Astrocyte of the cerebellum (primary cell): ENCODE data around the gene MGME1.

Source experiments
- DNase-seq: peaks from one replicate; pipeline ENCODE4 v3.0.0-alpha.2; 2011; ENCODE audit warnings: low read depth
- H3K4me3 ChIP-seq: 2 replicates; pipeline ENCODE4 v1.5.1; 2011; ENCODE audit warnings: mild to moderate bottlenecking, low read depth, low read length, moderate library complexity
- CTCF ChIP-seq: IDR thresholded peaks from 2 replicates; pipeline ENCODE4 v1.5.1; 2012; ENCODE audit warnings: low read length, low read depth, moderate library complexity, mild to moderate bottlenecking; ENCODE audit errors: missing control alignments
- in situ Hi-C: cut with HindIII; loops from 2 replicates; pipeline ENCODE4 v1.10.0; 2017; ENCODE audit warnings: low sequenced_read_pairs

The MGME1 gene

GRCh38 chr20:17935186-17935585 lies 33.6 kb upstream of the MGME1 start:
- in situ Hi-C loops = no loop called here
- TF ChIP-seq CTCF = no peak
- H3K4me3 ChIP-seq = no peak overlapping the region
- DNase-seq = no peak

DNA sequence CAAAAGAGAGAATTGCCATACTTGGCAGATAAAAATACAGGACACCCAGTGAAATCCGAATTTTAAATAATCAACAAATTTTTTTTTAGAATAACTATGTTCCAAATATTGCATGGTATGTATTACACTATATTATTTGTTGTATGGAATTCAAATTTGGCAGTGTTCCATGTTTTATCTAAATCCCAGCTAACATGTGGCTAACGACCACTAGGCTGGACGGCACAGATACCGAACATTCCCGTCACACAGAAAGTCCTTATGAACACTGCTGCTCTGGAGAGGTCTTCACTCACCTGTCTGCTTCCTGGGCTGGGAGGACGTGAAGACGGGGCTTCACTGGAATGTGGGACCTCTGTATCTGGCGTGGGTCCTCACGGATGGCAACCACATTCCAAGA lies 33.1 kb upstream of the MGME1 start:
- DNase-seq = no peak
- in situ Hi-C loops = no loop called here
- no peak for TF ChIP-seq CTCF
- H3K4me3 ChIP-seq = no peak overlapping the region

- no peak for DNase-seq
- TF ChIP-seq CTCF = no peak
- in situ Hi-C loops = no loop called here
- no peak overlapping the region for H3K4me3 ChIP-seq
Observed at GRCh38 chr20:17936286-17936760, 32.5 kb upstream of the MGME1 start.

GRCh38 chr20:17936761-17937732 lies 31.8 kb upstream of the MGME1 start:
- TF ChIP-seq CTCF = no peak
- no peak overlapping the region for H3K4me3 ChIP-seq
- DNase-seq = no peak
- in situ Hi-C loops = no loop called here

DNA sequence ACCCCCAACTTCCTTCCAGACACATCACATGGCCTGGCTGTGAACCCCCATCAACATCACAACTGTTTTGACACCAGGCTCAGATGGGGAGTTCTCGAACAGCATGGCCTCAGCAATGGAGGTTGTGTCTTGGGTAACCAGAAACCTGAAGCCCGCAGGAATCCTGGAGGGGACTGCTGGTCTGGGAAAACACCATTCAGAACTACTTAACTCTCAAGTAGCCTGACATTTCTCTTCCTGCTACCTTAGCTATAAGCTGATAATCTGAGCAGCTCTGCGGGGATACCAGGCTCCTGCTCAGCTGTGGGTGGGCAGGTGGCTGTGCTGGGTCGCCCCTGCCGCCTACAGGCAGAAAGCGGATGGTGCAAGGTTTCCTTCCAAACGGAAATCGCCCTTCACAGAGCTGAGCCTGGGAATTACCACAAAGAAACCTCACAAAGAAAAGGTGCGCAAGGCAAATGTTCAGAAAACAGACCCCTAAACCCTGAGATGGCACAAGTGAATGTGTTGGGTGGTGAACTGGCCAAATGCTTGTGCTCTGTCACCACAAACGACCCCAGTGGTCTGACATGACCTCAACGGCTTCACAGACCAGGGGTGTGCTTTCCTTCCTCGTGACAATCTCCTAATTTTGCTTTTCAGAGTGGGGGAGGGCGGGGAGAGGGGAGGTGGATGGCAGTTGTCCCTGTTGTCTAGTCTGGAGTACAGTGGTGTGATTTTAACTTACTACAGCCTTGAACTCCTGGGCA lies 29.8 kb upstream of the MGME1 start:
- H3K4me3 ChIP-seq = no peak overlapping the region
- in situ Hi-C loops = no loop called here
- TF ChIP-seq CTCF = peak; percentile 97
- DNase-seq = peak; percentile 57

DNA sequence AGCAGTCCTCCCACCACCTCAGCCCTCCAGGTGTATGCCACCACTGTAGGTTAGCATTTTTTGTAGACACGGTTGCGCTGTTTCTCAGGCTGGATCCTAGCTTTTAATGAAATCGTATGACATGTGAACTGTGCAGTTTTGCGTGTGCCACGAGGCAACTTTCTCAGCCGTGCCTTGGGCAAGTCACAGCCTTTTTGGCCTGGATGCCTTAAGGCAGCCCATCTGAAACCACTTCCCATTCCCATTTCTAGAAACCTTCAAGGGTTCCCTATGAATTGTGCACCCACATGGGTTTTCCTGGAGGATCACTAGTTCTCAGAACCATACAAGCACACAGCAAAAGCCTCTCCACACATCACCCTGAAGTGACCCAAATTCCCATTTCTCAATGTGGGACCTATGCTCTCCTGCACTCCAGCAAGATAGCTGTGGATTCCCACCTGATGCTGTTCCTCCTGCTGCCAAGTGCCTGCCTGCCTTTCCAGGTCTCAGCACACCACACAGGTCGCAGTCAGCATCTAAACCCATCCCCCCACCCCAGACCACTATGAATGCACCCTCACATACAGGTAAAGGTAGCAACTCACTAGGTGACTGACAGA lies 29.1 kb upstream of the MGME1 start:
- in situ Hi-C loops = no loop called here

More for the DNA sequence above, 29.1 kb upstream of the MGME1 start:
- no peak for DNase-seq
- H3K4me3 ChIP-seq = no peak overlapping the region
- no peak for TF ChIP-seq CTCF
